Liver (tissue), 9 donors: ENCODE measurements around the gene PGAM1. TPM values are rescaled to one million over a fixed set of nuclear protein-coding genes. Genes with fewer than 3 reads are reported as not detected.
A peak's percentile ranks its signal among the peaks of the same experiment; 100 is the strongest.

ENCODE experiments used
- DNase-seq: peaks from one replicate; pipeline ENCODE4 v3.0.0-alpha.2; 2017; ENCODE audit warnings: low spot score
- H3K27ac ChIP-seq, 2 donors: one replicate each; pipeline ENCODE4 v1.7.0; 2013; ENCODE audit warnings: inconsistent platforms in 2 of 2, low read length in 2 of 2, control low read depth in 1 of 2, low read depth in 1 of 2, mild to moderate bottlenecking in 1 of 2
- H3K27me3 ChIP-seq, 4 donors: one replicate each; pipeline versions ENCODE4 v1.6.1 to v1.7.0; 2013; ENCODE audit warnings: low read length in 3 of 4, inconsistent platforms in 1 of 4, mild to moderate bottlenecking in 1 of 4, moderate library complexity in 1 of 4; ENCODE audit not compliant: control insufficient read depth in 4 of 4, insufficient read depth in 4 of 4
- H3K36me3 ChIP-seq, 4 donors: one replicate each; pipeline versions ENCODE4 v1.6.1 to v1.7.0; 2013; ENCODE audit warnings: low read length in 3 of 4, mild to moderate bottlenecking in 3 of 4, low read depth in 1 of 4, moderate library complexity in 1 of 4; ENCODE audit not compliant: control insufficient read depth in 4 of 4, insufficient read depth in 3 of 4
- H3K4me1 ChIP-seq, 4 donors: one replicate each; pipeline versions ENCODE4 v1.6.1 to v1.7.0; 2013; ENCODE audit warnings: low read length in 3 of 4, mild to moderate bottlenecking in 3 of 4, moderate library complexity in 1 of 4; ENCODE audit not compliant: control insufficient read depth in 4 of 4, insufficient read depth in 4 of 4
- H3K4me3 ChIP-seq, 3 donors: one replicate each; pipeline versions ENCODE4 v1.6.1 to v1.7.0; 2013; ENCODE audit warnings: low read length in 3 of 3, control low read depth in 1 of 3, low read depth in 1 of 3, mild to moderate bottlenecking in 1 of 3
- H3K9ac ChIP-seq, 2 donors: one replicate each; pipeline ENCODE4 v1.7.0; 2013; ENCODE audit warnings: low read length in 2 of 2, mild to moderate bottlenecking in 2 of 2, moderate library complexity in 2 of 2, control low read depth in 1 of 2, low read depth in 1 of 2
- H3K9me3 ChIP-seq, 4 donors: one replicate each; pipeline versions ENCODE4 v1.6.1 to v1.7.0; 2013; ENCODE audit warnings: low read length in 3 of 4; ENCODE audit not compliant: control insufficient read depth in 4 of 4
- EGR1 ChIP-seq, 2 donors: IDR thresholded peaks; 2 replicates each; pipeline ENCODE4 v1.6.1; 2016 to 2018; ENCODE audit warnings: antibody characterized with exemption in 2 of 2, low read depth in 2 of 2
- FOXA1 ChIP-seq: IDR thresholded peaks from 2 replicates; pipeline ENCODE4 v1.6.1; 2016; ENCODE audit warnings: antibody characterized with exemption
- FOXA2 ChIP-seq: IDR thresholded peaks from 2 replicates; pipeline ENCODE4 v1.6.1; 2016; ENCODE audit warnings: antibody characterized with exemption
- GABPA ChIP-seq, 2 donors: IDR thresholded peaks in 1 of 2; conservative IDR thresholded peaks in 1 of 2; 2 replicates each; pipeline ENCODE4 v1.6.1; 2016; ENCODE audit warnings: antibody characterized with exemption in 2 of 2, mild to moderate bottlenecking in 1 of 2, moderate library complexity in 1 of 2
- HNF4A ChIP-seq, 2 donors: conservative IDR thresholded peaks; 2 replicates each; pipeline ENCODE4 v1.6.1; 2016; ENCODE audit warnings: antibody characterized with exemption in 2 of 2, mild to moderate bottlenecking in 2 of 2
- HNF4G ChIP-seq: IDR thresholded peaks from 2 replicates; pipeline ENCODE4 v1.6.1; 2016; ENCODE audit warnings: antibody characterized with exemption
- JUND ChIP-seq, 2 donors: IDR thresholded peaks; 2 replicates each; pipeline ENCODE4 v1.6.1; 2016; ENCODE audit warnings: antibody characterized with exemption in 2 of 2
- NR2F2 ChIP-seq: IDR thresholded peaks from 2 replicates; pipeline ENCODE4 v1.6.1; 2016; ENCODE audit warnings: antibody characterized with exemption
- RAD21 ChIP-seq, 2 donors: IDR thresholded peaks; 2 replicates each; pipeline ENCODE4 v1.6.1; 2016; ENCODE audit warnings: antibody characterized with exemption in 2 of 2, mild to moderate bottlenecking in 2 of 2
- RXRA ChIP-seq, 2 donors: IDR thresholded peaks; 2 replicates each; pipeline ENCODE4 v1.6.1; 2017 to 2018; ENCODE audit warnings: antibody characterized with exemption in 2 of 2, mild to moderate bottlenecking in 1 of 2
- SP1 ChIP-seq: IDR thresholded peaks from 2 replicates; pipeline ENCODE4 v1.6.1; 2018; ENCODE audit warnings: antibody characterized with exemption, mild to moderate bottlenecking
- TAF1 ChIP-seq: conservative IDR thresholded peaks from 2 replicates; pipeline ENCODE4 v1.6.1; 2016; ENCODE audit warnings: antibody characterized with exemption, mild to moderate bottlenecking
- YY1 ChIP-seq: IDR thresholded peaks from 2 replicates; pipeline ENCODE4 v1.6.1; 2016; ENCODE audit warnings: antibody characterized with exemption, mild to moderate bottlenecking
- WGBS: extraction: QIAGEN DNeasy Blood & Tissue Kit; methylation state at CpG from one replicate; pipeline ENCODE4 v1.1.7; 2013; 5-methylcytosine and 5-hydroxymethylcytosine counted together
- polyA plus RNA-seq, 2 donors: library from polyadenylated mRNA; stranded (reverse) in 1 of 2; unstranded in 1 of 2; fragments of 200-250 nt in 1 of 2; fragments of >200 nt in 1 of 2; fragmentation: Nextera tagmentation in 1 of 2; extraction: Ambion mirVana in 1 of 2; gene quantifications; one replicate each; pipeline versions ENCODE4 v1.2.1 to v1.2.3, GENCODE V29; 2013 to 2015
- total RNA-seq, 2 donors: library from RNA; depleted of rRNA; stranded (reverse); fragments of >200 nt; gene quantifications; one replicate each; pipeline ENCODE4 v1.2.3, GENCODE V29; 2014
- TF ChIP-seq, protein P1 (sequence below): IDR thresholded peaks from 2 replicates; pipeline ENCODE4 v1.6.1; 2016; ENCODE audit warnings: antibody characterized with exemption
- TF ChIP-seq, protein P2 (sequence below): IDR thresholded peaks from 2 replicates; pipeline ENCODE4 v1.6.1; 2016; ENCODE audit warnings: antibody characterized with exemption
- TF ChIP-seq, protein P3 (sequence below): IDR thresholded peaks from 2 replicates; pipeline ENCODE4 v1.6.1; 2016; ENCODE audit warnings: antibody characterized with exemption, mild to moderate bottlenecking
- TF ChIP-seq, protein P4 (sequence below): fragments of 150-350 bp; IDR thresholded peaks from 2 replicates; pipeline ENCODE4 v1.5.1; 2017; ENCODE audit warnings: improper control_type of control experiment, low read depth, low read length; ENCODE audit not compliant: missing input control
- TF ChIP-seq, protein P5 (sequence below): IDR thresholded peaks from 2 replicates; pipeline ENCODE4 v1.6.1; 2016; ENCODE audit warnings: antibody characterized with exemption
- donor health status: healthy.
- donor health status: healthy.
- donor health status: healthy.
- donor health status: healthy.
- donor health status: healthy.

Gene PGAM1
- total and polyA plus RNA-seq, 4 donors: 52.0 to 178 (median 106) TPM

DNA sequence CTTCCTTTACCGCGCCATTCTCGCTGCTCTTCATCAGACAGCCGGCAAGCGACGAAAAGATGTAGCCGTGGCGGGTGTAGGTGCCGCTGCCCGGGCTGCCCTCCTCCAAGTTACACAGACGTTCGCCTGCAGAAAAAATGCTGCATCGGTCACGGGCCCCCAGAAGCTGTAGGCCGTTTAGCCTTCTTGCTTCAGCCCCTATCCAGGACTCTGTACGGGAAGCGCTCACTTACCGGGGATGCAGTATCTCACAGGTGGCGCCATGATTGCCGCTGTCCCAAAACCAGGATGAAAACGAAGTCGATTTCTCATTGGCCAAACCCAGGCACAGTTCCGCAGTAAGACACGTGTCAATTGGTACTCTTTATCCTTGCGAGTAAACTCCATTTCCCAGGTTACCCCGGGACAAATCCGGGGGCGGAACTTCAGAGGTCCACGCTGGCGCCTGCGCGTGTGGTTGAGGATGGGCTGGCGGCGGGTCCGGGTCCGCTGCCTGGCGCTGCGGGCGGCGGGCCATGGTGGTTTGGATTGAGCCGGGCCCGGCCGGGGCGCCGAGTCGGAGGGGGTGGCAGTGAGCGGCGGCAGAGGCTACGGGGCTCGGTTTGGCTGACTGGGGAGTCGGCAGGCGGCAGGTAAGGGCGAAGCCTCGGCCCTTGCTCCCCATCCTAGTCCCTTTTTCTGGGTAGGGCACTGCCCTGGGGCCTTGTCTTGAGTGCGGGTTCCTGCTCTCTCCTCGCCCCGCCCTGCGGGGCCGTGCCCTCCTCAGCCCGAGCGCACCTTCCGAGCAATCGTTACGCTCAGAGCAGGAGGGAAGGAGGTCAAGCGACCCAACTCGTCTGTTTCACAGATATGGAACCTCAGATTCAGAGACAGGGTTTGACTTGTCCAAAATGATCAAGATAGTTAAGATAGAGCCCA lies 20.0 kb downstream of the PGAM1 start, which contains the start of the genes EXOSC1 and ZDHHC16:
Gene EXOSC1, minus strand, starts transcription at position 285 of the 918 bp plus-strand sequence. Its CDS starts 21 bp downstream, at position 264.
Gene ZDHHC16, plus strand, starts transcription at position 454 of the 918 bp plus-strand sequence. CDS start 5,501 bp downstream, outside the sequence.
- Histone ChIP-seq H3K4me3 (peak within 1 kb of the TSS; percentile 75 to 98 (median 97)), H3K27me3 (no peaks in the 10 kb centered on the region), H3K27ac (peak within 1 kb of the TSS; percentile 56 to 57), H3K4me1 (peaks cover 10 to 31% (median 23%) of the 10 kb centered on the region in 4 donors), H3K36me3 (peaks cover 0 to 6% (median 2%) of the 10 kb centered on the region in 4 donors), H3K9ac (peak within 1 kb of the TSS; percentile 56 to 64), H3K9me3 (no peaks in the 10 kb centered on the region)
- DNase-seq: peak; percentile 84
- TF ChIP-seq RXRA (IDR thresholded peaks at IDR 0.05): peak; percentile 31 to 51
- TF ChIP-seq, protein P1, sequence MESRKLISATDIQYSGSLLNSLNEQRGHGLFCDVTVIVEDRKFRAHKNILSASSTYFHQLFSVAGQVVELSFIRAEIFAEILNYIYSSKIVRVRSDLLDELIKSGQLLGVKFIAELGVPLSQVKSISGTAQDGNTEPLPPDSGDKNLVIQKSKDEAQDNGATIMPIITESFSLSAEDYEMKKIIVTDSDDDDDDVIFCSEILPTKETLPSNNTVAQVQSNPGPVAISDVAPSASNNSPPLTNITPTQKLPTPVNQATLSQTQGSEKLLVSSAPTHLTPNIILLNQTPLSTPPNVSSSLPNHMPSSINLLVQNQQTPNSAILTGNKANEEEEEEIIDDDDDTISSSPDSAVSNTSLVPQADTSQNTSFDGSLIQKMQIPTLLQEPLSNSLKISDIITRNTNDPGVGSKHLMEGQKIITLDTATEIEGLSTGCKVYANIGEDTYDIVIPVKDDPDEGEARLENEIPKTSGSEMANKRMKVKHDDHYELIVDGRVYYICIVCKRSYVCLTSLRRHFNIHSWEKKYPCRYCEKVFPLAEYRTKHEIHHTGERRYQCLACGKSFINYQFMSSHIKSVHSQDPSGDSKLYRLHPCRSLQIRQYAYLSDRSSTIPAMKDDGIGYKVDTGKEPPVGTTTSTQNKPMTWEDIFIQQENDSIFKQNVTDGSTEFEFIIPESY: no peak
- peak; percentile 78 for TF ChIP-seq SP1
- TF ChIP-seq FOXA1: no peak
- TF ChIP-seq HNF4A (conservative IDR thresholded peaks at IDR 0.05): peak; percentile 19 to 47
- TF ChIP-seq, protein P2, sequence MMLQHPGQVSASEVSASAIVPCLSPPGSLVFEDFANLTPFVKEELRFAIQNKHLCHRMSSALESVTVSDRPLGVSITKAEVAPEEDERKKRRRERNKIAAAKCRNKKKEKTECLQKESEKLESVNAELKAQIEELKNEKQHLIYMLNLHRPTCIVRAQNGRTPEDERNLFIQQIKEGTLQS: no peak
- peak in 1 of 2 donors; percentile 9 for TF ChIP-seq JUND (IDR thresholded peaks at IDR 0.05)
- TF ChIP-seq, protein P3, sequence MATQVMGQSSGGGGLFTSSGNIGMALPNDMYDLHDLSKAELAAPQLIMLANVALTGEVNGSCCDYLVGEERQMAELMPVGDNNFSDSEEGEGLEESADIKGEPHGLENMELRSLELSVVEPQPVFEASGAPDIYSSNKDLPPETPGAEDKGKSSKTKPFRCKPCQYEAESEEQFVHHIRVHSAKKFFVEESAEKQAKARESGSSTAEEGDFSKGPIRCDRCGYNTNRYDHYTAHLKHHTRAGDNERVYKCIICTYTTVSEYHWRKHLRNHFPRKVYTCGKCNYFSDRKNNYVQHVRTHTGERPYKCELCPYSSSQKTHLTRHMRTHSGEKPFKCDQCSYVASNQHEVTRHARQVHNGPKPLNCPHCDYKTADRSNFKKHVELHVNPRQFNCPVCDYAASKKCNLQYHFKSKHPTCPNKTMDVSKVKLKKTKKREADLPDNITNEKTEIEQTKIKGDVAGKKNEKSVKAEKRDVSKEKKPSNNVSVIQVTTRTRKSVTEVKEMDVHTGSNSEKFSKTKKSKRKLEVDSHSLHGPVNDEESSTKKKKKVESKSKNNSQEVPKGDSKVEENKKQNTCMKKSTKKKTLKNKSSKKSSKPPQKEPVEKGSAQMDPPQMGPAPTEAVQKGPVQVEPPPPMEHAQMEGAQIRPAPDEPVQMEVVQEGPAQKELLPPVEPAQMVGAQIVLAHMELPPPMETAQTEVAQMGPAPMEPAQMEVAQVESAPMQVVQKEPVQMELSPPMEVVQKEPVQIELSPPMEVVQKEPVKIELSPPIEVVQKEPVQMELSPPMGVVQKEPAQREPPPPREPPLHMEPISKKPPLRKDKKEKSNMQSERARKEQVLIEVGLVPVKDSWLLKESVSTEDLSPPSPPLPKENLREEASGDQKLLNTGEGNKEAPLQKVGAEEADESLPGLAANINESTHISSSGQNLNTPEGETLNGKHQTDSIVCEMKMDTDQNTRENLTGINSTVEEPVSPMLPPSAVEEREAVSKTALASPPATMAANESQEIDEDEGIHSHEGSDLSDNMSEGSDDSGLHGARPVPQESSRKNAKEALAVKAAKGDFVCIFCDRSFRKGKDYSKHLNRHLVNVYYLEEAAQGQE: peak; percentile 52
- peak in 1 of 2 donors; percentile 30 for TF ChIP-seq RAD21 (IDR thresholded peaks at IDR 0.05)
- TF ChIP-seq FOXA2: no peak
- TF ChIP-seq, protein P4, sequence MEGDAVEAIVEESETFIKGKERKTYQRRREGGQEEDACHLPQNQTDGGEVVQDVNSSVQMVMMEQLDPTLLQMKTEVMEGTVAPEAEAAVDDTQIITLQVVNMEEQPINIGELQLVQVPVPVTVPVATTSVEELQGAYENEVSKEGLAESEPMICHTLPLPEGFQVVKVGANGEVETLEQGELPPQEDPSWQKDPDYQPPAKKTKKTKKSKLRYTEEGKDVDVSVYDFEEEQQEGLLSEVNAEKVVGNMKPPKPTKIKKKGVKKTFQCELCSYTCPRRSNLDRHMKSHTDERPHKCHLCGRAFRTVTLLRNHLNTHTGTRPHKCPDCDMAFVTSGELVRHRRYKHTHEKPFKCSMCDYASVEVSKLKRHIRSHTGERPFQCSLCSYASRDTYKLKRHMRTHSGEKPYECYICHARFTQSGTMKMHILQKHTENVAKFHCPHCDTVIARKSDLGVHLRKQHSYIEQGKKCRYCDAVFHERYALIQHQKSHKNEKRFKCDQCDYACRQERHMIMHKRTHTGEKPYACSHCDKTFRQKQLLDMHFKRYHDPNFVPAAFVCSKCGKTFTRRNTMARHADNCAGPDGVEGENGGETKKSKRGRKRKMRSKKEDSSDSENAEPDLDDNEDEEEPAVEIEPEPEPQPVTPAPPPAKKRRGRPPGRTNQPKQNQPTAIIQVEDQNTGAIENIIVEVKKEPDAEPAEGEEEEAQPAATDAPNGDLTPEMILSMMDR: no peak
- TF ChIP-seq, protein P5, sequence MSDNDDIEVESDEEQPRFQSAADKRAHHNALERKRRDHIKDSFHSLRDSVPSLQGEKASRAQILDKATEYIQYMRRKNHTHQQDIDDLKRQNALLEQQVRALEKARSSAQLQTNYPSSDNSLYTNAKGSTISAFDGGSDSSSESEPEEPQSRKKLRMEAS: peak; percentile 75
- TF ChIP-seq HNF4G: no peak
- no peak for TF ChIP-seq TAF1
- TF ChIP-seq EGR1 (IDR thresholded peaks at IDR 0.05; ENCODE audit: low read depth in 2 of 2): peak; percentile 95 to 99
- peak; percentile 98 for TF ChIP-seq YY1
- TF ChIP-seq GABPA (IDR thresholded peaks at IDR 0.05 in 1 of 2, conservative IDR thresholded peaks at IDR 0.05 in 1 of 2): peak in 1 of 2 donors; percentile 73
- TF ChIP-seq NR2F2: no peak
- under 1% methylated on average over 66 of the region's 66 CpGs for WGBS
